Mesodermal cell (in vitro differentiated cells): ENCODE results near the gene SPNS3.

ENCODE experiments used
- H3K27ac ChIP-seq: 2 replicates; pipeline ENCODE4 v1.7.0; 2013; ENCODE audit warnings: mild to moderate bottlenecking, low read depth, low read length, moderate library complexity; ENCODE audit not compliant: severe bottlenecking
- H3K36me3 ChIP-seq: 2 replicates; pipeline ENCODE4 v1.7.1; 2013; ENCODE audit warnings: mild to moderate bottlenecking, low read length, moderate library complexity; ENCODE audit not compliant: control insufficient read depth, insufficient read depth
- H3K4me1 ChIP-seq: one replicate; pipeline ENCODE4 v1.7.1; 2013; ENCODE audit warnings: mild to moderate bottlenecking, low read length; ENCODE audit not compliant: insufficient read depth, control insufficient read depth, poor library complexity, severe bottlenecking
- H3K4me3 ChIP-seq: 2 replicates; pipeline ENCODE4 v1.7.0; 2013; ENCODE audit warnings: low read length, control low read depth, mild to moderate bottlenecking; ENCODE audit not compliant: insufficient read depth, poor library complexity, severe bottlenecking; ENCODE audit errors: extremely low read depth
- H3K9me3 ChIP-seq: 2 replicates; pipeline ENCODE4 v1.7.1; 2013; ENCODE audit warnings: mild to moderate bottlenecking, low read length, moderate library complexity; ENCODE audit not compliant: control insufficient read depth
- WGBS, 2 experiments: methylation state at CpG; one replicate each; pipeline ENCODE4 v1.1.5; 2013; ENCODE audit warnings: missing lambda C conversion rate in 2 of 2; ENCODE audit not compliant: insufficient coverage in 2 of 2; 5-methylcytosine and 5-hydroxymethylcytosine counted together

SPNS3 gene

DNA sequence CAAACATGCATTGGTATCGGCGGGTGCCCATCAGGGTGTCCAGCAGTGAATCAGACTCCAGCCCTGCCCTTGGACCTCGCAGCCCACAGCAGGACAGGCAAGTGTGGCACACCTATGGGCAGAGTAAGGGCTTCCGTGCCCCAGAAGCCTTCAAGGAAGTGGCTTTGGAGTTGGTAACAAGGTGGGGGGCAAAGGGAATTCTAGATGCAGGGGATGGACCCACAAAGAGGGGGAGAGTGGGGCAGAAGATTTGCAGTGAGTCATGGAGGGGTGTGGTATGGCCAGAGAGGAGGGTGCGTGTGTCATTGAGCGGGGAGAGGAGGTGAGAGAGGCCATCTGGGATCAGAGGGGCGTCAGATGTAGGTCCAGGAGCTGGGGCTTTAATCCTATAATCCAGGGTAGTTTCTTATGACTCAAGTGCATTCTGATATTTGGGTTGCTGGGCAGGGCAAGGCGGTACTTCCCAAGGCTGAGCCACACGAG is 56.4 kb downstream of the SPNS3 start:
- H3K9me3 ChIP-seq: no peaks in the 10 kb centered on the region
- peaks cover 4% of the 10 kb centered on the region for H3K4me1 ChIP-seq
- no peak overlapping the region for H3K27ac ChIP-seq
- H3K4me3 ChIP-seq: no peak overlapping the region
- WGBS, 2 experiments: 88% methylated on average over 5 to 9 of the region's 9 CpGs
- H3K36me3 ChIP-seq: no peaks in the 10 kb centered on the region

DNA sequence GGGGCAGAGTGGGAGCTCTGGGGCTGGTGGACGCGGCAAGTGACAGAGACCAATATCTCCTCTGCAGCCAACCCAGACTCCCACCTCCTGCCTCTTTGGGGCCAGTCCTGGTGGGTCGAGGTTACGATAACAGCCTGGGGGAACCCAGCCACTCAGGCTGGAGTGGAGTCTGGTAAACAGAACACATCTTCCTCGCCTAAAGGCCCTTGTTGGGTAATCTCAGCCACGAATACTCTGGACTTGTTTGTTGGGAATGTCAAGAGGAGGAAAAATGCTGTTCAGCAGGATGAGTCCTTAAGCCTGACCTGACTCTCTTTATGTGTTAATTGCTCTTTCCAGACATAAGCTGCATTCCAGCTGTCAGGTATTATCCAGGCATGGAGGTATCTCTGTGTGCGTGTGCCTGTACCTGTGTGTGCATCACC is 56.9 kb downstream of the SPNS3 start:
- Histone ChIP-seq H3K36me3 (no peaks in the 10 kb centered on the region), H3K27ac (no peak overlapping the region)

DNA sequence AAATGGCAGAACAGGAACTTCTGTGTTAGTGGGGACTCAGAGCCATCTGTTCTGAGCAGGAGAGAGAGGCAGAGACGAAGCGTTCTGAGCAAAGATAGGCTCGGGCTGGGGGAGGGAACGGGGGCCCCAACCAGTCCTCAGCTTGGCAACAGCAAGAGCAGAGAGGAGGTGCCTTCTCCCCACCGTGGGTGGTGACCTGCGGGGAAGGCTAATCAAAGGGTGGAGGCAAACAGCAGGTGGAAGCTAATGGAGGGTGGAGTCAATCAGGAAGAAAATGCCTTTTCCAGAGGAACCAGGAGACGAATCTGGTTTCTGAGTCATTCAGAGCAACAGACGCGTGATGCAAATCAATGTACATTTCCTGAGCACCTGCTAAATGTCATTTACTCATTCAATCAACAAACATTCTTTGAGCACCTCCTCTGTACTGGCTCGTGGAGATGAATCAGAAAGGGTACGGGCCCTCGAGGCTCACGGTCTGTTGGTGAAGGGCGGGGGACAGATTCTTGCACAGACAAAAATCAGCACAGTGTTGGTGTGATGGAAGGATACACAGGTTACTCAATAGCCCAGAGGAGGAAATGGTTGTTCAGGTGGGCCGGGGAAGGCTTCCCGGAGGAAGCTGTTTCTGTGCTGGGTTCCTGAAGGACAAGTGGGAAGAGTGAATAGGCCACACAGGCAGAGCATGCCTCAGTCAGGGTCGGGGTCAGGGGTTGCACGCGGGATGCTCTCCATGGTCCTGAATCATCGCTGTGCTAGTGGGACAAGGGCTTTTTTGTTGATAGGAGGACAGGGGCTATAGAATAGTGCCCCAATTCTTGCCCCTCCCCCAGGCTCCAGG is 59.2 kb downstream of the SPNS3 start:
- no peak overlapping the region for H3K27ac ChIP-seq
- 50 to 61% methylated on average over 15 to 19 of the region's 20 CpGs for WGBS, 2 experiments
- H3K36me3 ChIP-seq: no peaks in the 10 kb centered on the region
- H3K9me3 ChIP-seq: no peaks in the 10 kb centered on the region
- no peak overlapping the region for H3K4me3 ChIP-seq
- peaks cover 6% of the 10 kb centered on the region for H3K4me1 ChIP-seq

More for the DNA sequence above, 56.9 kb downstream of the SPNS3 start:
- no peak overlapping the region for H3K4me3 ChIP-seq
- no peaks in the 10 kb centered on the region for H3K9me3 ChIP-seq
- H3K4me1 ChIP-seq: peaks cover 4% of the 10 kb centered on the region
- WGBS, 2 experiments: 76 to 91% methylated on average over 4 of the region's 7 CpGs

DNA sequence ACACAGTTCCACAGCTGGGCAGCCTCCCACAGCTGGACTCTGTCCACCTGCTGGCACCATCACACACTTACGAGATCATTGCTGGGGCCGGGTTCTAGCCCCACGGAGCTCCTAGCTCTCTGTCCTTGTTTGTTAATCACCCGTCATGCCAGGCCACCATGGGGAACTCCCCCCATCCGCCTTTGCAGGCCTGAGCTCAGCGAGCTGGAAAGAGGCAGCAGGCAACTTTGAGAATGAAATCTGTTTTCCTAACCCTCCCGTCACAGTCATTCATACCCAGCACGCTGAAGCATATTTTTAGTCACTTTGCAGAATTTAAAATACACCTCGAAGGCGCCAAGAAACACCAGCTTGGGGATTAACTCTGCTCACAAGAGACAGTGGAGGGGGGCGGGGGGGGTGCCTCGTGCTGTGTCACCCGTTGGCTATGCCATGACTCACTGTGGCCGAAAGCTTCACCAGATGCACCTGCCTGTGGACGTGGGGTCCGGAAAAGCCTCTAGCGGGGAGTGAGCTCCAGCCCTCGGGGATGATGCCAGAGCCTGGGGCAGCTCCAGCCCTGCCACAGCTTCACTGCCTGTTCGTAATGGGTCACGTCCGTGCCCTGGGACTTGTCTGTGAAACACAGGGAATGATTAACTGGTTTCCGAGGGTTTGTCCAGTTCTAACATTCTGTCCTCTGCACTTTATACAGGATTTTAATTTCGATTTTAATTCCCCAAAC is 63.5 kb downstream of the SPNS3 start:
- Histone ChIP-seq H3K9me3 (no peaks in the 10 kb centered on the region), H3K4me3 (no peak overlapping the region), H3K4me1 (peaks cover 26% of the 10 kb centered on the region), H3K36me3 (no peaks in the 10 kb centered on the region), H3K27ac (no peak overlapping the region)
- 55 to 56% methylated on average over 21 of the region's 23 CpGs for WGBS, 2 experiments

DNA sequence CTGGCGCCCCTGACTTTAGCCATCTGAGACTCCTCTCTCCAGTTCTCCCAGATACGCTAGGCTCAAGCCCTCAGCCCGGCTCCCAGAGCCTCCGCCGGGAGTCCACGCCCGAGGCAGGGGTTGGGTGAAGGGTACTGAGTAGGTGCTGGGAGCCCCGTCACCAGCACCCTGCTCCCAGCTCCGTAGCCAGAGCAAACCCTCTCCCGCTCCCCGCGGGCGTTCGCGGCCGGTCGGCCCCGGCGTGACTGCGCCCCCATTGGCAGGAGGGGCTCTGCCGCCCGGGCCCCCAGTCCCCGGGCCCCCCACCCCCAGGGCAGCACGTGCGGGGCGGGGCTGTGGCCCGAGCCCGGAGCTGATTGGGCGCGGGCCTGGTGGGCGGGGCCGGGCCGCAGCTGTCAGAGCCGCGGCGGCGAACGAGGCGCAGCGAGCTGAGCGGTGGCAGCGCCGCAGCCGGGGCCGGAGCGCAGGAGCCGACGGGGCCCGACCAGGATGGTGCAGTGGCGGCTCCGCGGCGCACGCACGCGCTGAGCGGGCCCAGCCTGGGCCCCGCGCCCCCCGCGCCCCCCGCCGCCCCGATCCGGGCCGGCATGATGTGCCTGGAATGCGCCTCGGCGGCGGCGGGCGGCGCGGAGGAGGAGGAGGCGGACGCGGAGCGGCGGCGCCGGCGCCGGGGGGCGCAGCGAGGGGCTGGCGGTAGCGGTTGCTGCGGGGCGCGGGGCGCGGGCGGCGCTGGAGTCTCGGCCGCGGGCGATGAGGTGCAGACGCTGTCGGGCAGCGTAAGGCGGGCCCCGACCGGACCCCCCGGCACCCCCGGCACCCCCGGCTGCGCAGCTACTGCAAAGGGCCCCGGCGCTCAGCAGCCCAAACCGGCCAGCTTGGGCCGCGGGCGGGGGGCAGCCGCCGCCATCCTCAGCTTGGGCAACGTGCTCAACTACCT is 65.0 kb downstream of the SPNS3 start, which contains the start of gene SPNS2:
Gene SPNS2 (plus strand): TSS at position 421 of the 937 bp plus-strand sequence. CDS start 167 bp downstream, at position 588.
- no peaks in the 10 kb centered on the region for H3K36me3 ChIP-seq
- H3K27ac ChIP-seq: no peak within 1 kb of the TSS
- H3K4me1 ChIP-seq: peaks cover 26% of the 10 kb centered on the region
- 1% methylated on average over 70 to 85 of the region's 117 CpGs for WGBS, 2 experiments
- no peaks in the 10 kb centered on the region for H3K9me3 ChIP-seq
- peak within 1 kb of the TSS; percentile 35 for H3K4me3 ChIP-seq

DNA sequence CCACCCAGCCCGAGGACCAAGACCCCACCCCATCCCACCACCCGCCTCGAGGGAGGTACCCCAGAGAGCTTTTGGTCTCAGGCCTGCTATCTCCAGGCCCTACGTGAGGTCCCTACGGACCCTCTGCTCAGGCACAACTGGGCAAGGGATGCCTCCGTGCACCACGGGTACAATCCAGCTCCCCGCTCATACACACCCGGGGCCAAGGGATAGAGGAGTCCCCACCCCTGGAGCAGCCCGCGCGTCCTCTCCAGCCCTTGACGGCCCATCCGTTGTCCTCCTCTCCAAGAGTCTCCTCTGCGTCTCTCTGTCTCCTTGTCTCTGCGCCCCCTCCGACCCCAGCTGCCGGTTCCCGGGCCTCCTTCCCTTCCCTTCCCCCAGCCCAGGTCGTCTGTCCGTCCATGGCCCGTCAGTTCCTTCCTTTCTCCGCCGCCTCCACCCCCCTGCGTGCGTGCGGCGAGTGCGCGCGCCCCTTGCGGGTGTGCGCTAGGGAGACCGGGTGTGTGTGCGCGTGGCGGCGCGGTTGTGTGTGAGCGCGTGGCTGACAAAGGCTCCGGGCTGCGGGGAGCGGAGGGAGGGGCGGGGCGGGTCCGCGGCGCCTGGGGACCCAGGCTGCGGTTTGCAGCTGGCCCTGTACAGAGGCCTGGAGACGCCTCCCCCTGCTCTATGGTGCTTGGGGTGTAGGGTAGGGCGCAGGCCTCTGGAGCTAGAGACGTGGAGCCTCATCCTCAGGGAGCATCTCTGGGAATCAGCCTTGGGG is 65.9 kb downstream of the SPNS3 start:
- Histone ChIP-seq H3K27ac (no peak overlapping the region), H3K4me3 (peak overlapping the region; percentile 35), H3K36me3 (no peaks in the 10 kb centered on the region), H3K4me1 (peaks cover 26% of the 10 kb centered on the region), H3K9me3 (no peaks in the 10 kb centered on the region)
- WGBS, 2 experiments: 2 to 3% methylated on average over 28 to 44 of the region's 53 CpGs

DNA sequence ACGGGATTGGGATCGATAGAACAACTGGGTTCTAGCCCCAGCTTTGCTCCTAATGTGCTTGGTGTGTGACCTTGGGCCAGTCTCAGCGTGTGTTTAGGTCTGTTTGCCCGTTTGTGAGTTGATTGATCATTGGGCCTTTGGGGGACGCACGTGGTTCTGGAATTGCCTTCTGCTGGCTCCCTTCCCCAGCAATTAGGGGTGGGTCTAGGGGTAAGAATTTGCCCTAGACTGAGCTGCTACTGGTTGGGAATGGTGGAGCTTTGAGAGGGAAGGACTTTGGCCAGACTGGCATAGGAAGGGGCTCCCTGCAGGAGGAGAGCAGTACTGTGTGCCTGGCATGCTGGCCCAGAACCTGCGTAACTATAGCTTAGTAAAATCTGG is 66.4 kb downstream of the SPNS3 start:
- H3K27ac ChIP-seq: no peak overlapping the region
- H3K4me3 ChIP-seq: peak overlapping the region; percentile 35
- H3K36me3 ChIP-seq: no peaks in the 10 kb centered on the region
- WGBS, 2 experiments: 24 to 39% methylated on average over 4 to 6 of the region's 7 CpGs
- no peaks in the 10 kb centered on the region for H3K9me3 ChIP-seq
- peaks cover 27% of the 10 kb centered on the region for H3K4me1 ChIP-seq

DNA sequence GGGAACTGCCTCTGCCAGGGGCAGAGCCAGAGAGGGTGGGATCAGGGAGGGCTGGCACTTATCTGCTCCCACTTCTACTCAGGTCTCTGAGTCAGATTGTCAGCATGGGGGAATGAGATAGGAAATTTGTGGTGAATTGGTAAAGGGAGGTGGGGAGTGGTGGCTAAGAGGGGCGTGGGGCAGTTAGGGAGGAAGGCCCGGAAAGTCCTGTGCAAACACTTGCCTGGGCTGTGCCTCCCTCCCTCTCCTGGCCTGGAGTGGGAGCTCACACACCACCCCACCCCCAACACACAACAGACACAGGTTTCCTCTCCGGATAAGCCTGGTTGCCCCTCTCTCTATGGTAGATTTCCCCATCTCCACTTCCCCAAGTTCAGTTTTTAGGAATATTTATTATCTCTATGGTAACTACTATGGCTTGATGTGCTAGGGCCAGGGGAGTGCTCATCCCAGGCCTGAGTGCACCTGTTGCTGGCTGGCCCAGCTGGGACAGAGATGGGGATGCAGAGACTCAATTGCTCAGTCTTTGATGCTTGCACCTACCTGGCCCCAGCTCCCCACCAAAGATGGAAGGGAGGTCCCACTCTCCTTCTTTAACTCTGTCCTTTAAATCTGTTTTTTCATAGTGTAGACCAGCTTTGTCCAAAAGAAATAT is 67.7 kb downstream of the SPNS3 start:
- no peaks in the 10 kb centered on the region for H3K9me3 ChIP-seq
- 20% methylated on average over 1 of the region's 3 CpGs; no CpG with 5 or more reads in 1 of the 2 experiments for WGBS, 2 experiments
- H3K27ac ChIP-seq: no peak overlapping the region
- H3K4me3 ChIP-seq: no peak overlapping the region
- no peaks in the 10 kb centered on the region for H3K36me3 ChIP-seq
- H3K4me1 ChIP-seq: peaks cover 31% of the 10 kb centered on the region

DNA sequence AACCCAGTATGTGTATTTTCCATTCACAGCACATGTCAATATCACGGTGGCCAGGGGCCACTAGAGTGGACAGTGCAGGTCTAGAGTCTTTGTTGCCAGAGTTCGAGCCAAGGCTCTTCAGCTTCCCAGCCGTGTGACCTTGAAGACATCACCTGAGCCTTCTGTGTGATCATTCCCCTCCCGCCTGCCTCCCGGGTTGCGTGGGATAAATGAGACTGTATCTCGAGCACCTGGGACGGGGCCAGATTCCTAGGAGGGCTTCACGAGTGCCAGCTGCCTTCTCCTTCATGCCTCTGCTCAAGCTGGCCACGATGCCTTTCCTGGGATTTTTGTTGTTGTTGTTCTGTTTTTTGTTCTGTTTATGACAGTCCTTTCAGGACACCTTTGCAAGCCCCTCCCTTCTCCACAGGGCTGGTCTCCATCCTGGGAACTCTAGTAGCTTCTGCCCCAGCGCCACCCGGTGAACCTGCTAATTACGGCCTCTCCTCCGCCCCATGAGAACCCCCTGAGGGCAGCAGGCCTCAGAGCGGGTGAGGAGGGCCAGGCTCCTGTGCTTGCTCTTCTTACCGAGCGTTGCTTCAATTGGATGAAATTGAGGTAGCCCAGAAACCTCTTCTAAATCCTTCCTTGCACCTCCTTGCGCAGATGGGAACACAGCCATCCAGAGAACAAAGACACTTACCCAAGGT is 68.9 kb downstream of the SPNS3 start:
- 77 to 89% methylated on average over 10 to 15 of the region's 18 CpGs for WGBS, 2 experiments
- Histone ChIP-seq H3K9me3 (no peaks in the 10 kb centered on the region), H3K4me3 (no peak overlapping the region), H3K27ac (no peak overlapping the region), H3K4me1 (peaks cover 27% of the 10 kb centered on the region), H3K36me3 (no peaks in the 10 kb centered on the region)
